NCI-H226 (cell line): Measurements from ENCODE around the gene CCL4L2.
"Not testable (repeated sequence)": the region's sequence is repeated elsewhere in the genome, so short reads cannot be mapped to it uniquely, and the experiment has no call there.

Experiments
- DNase-seq: peaks from one replicate; pipeline ENCODE4 v3.0.0-alpha.2; 2015

The CCL4L2 gene

DNA sequence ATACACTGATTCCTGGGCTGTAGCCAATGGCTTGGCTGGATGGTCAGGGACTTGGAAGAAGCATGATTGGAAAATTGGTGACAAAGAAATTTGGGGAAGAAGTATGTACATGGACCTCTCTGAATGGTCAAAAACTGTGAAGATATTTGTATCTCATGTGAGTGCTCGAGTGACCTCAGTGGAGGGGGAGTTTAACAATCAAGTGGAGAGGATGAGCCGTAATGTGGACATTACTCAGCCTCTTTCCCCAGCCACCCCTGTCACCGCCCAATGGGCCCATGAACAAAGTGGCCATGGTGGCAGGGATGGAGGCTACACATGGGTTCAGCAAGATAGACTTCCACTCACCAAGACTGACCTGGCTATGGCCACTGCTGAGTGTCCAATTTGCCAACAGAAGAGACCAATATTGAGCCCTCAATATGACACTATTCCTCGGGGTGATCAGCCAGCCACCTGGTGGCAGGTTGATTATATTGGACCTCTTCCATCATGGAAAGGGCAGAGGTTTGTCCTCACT lies 10.8 kb downstream of the CCL4L2 start:
- DNase-seq: not testable (repeated sequence)

DNA sequence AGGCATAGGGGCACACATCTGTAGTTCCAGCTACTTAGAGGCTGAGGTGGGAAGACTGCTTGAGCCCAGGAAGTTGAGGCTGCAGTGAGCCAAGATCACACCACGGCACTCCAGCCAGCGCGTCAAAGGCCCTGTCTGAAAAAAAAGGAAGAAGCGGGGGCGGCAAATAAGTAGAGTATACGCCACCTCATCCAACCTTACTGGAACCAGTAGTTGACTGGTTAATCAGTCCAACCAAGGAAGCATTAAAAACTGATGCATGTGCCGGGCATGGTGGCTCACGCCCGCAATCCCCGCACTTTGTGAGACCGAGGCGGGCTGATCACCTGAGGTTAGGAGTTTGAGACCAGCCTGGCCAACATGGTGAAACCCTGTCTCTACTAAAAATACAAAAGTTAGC lies 12.1 kb downstream of the CCL4L2 start:
- not testable (repeated sequence) for DNase-seq

DNA sequence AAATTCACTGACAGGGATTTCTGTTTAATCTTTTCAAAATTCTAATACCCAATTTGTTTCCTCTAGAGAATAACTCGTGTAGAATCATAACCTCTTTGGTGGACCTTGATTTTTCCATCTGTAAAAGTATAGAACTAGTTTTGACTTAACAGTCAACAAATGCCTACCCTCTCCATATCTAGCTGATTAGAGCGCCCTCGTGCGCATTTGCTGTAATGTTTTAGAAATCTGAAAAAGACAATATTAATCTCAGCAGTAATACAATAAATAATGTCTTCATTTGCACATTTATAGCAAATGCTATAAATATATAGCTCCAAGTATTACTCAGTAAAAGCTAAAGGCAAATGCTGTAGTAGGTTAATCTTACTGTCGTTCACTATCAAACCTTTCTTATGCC lies 18.8 kb downstream of the CCL4L2 start:
- DNase-seq: not testable (repeated sequence)

DNA sequence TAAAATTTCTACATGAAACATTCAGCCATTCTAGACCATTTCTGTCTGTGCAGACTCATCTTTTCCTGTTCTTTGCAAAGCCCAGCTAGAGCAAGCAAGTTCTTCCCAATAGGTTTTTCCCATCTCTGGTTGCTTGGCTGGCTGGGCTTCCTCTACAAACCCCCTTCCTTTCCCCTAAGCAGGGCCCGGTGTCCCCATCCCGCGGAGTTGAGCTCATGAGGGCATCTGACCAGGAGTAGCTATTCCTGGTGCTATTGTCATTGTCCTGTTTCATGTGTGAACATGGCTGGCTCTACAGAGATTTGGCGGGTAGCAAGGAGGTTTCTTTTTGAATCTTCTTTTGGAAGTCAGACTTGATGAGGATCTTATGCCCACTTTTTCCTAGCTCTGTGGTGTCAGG lies 31.2 kb downstream of the CCL4L2 start:
- not testable (repeated sequence) for DNase-seq
